NCI-H510A (cell line): ENCODE results near the gene TRIM2.
"Not testable (repeated sequence)": the region's sequence is repeated elsewhere in the genome, so short reads cannot be mapped to it uniquely, and the experiment has no call there.

Experiments
- DNase-seq: peaks from one replicate; lab custom pipeline; 2025; lab: John Stamatoyannopoulos, UW

TRIM2 gene

DNA sequence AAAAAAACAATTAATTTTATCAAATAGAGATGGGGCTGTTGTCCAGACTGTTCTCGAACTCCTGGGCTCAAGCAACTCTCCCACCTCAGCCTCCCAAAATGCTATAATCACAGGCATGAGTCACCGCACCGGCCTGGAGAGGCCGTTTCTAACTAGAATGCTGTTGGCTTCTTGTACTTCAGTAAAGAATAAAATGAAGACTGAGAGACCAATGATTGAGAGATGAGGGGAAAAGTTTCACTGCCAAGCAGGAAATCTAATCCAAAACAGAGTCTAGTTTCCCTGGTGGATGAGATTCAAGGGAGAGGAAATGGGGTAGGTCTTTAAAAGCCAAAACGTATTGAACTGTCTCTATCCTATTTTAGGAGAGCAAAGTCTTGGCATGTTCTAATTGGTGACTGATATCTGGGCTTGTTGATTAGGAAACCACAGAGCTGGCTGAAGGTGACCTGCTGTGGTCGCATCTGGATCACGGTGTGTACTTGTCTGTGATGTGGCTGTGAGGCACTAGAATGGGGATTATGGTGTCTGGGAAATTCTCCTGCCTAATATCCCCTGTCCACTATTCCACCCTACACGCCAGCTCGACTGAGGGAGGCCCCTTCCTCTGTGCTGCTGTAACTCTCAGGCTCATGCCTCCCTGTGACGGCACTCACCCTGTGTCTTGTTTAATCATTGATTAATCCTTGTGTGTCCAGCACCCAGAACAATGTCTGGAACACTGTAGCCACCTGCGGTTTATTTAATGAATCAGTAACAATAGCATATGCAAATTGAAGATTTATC lies 15.0 kb upstream of the TRIM2 start:
- no peak for DNase-seq

DNA sequence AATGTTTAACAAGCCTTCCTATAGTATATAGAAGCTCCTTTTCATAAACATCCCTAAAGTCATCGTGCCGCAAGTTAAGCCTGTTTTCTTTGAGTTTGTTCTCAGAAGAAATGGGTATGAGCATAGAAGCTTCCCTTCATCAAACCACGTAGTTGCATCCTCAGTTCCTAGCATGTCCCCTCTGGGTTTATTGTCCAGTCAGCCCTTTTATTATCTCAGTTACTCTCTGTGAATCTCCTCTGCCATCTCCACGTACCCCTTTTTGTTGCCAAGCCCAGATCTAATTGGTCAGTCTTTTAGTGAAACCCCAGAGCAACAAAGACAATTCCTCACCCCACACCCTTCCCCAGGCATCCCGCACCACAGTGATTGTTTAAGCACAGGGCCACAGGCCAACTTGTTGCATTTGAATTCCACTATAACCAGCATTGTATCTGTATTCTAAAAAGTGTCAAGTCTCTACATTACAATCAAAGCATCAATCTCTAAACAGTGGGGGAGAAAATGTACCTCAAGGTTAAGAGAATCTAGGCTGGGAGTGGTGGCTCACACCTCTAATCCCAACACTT lies 12.4 kb upstream of the TRIM2 start:
- DNase-seq, result no peak

DNA sequence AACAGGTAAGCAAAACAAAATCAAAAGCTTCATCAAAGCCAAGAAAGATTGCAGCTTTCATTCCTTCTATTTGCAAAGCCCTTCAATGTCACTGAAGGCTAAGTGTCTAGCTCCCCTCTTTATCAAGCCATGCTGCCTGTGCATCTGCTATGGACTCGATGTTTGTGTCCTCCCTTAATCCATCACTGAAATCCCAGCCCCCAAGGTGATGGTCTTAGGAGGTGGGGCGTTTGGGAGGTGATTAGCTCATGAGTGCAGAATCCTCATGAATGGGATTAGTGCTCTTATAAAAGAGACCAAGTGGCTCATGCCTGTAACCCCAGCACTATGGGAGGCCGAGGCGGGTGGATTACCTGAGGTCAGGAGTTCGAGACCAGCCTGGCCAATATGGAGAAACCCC lies 6.9 kb upstream of the TRIM2 start:
- no peak for DNase-seq

- no peak for DNase-seq
Measured at GRCh38 chr4:153198719-153199118, 5.5 kb upstream of the TRIM2 start.

GRCh38 chr4:153203746-153204145 lies 497 bp upstream of the TRIM2 start:
- DNase-seq, result not testable (repeated sequence)

DNA sequence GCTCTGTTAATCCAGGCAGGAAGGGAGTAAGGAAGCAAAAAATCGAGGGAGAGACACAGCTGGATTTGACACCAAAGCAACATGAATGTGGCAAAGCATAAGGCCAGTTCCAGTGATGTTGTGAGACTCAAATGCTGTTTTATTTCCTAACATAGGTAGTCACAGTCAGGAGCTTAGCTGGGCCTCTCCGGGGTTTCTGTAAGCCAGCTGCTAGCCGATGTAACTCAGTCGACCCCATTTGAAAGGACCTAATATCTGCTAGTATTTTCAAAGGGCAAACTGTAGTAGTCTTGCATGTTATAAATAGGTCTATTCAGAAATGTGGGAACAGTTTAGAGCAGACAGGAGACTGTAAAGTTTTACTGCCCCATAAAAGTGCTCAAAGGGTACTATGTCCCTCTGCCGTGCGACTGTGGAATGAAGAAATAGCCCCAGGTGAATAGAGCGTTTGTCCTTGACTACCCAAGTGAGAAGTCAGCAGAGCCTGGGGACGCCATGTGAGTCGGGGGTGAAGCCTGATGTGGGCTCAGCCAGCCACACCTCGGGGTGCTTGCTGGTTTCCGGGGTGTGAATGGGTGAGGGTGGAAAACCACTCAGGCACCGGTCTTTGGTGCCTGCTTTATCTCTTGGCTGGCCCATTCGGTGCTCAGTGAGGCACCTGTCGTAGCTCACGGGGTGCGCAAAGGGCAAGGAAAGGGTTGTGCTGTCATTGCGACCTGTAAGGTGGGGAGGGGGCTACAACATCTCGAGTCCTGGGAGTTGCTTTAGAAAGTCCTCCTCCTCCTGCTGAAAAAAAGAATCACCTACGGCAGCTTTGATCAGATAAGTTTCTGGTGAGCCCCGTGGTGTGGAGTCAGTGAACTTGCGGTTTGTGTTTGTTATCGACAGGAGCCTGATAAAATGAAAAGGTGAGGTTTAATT lies 745 bp downstream of the TRIM2 start:
- DNase-seq, result no peak

- DNase-seq, result no peak
Measured at GRCh38 chr4:153205757-153206156, 1.5 kb downstream of the TRIM2 start.

- DNase-seq, result no peak
Measured at GRCh38 chr4:153206534-153206933, 2.3 kb downstream of the TRIM2 start.

DNA sequence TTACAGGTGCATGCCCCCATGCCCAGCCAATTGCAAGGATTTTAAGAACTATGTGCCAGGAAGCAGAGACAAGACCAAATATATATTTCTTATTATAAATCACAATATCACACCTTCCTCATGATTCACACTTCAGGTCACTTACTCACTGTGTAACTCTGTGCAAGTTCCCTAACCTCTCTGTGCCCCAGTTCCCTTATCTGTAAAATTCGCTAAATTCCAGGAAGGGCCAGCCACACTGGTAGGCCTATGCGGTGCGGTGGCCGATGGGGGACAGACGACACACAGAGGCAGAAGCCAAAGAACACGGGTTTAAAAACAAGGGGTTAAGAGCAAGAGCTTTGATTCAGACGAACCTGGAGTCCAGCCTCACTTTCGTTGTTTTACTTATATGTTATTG lies 2.8 kb downstream of the TRIM2 start:
- no peak for DNase-seq

DNA sequence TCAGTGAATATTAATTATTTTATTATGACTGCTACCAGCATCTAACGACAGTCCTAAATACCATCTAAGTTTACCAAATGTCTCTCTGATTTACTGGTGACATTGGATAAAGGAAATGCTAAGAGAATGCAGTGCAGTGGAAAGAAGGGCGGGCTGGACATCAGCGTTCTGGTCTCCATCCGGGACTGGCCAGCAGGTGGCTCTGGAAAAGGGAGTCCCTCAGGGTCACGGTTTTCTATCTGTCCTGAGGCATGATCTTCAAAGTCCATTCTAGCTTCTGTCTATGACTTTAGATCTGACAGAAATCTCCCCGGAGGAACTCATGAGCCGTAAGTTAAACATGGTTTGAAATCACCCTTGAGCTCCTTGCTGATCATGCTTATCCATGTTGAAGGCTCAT lies 3.3 kb downstream of the TRIM2 start:
- no peak for DNase-seq

GRCh38 chr4:153209410-153209809 lies 5.2 kb downstream of the TRIM2 start:
- peak; percentile 39 for DNase-seq

- no peak for DNase-seq
Measured at GRCh38 chr4:153210727-153211126, 6.5 kb downstream of the TRIM2 start.

DNA sequence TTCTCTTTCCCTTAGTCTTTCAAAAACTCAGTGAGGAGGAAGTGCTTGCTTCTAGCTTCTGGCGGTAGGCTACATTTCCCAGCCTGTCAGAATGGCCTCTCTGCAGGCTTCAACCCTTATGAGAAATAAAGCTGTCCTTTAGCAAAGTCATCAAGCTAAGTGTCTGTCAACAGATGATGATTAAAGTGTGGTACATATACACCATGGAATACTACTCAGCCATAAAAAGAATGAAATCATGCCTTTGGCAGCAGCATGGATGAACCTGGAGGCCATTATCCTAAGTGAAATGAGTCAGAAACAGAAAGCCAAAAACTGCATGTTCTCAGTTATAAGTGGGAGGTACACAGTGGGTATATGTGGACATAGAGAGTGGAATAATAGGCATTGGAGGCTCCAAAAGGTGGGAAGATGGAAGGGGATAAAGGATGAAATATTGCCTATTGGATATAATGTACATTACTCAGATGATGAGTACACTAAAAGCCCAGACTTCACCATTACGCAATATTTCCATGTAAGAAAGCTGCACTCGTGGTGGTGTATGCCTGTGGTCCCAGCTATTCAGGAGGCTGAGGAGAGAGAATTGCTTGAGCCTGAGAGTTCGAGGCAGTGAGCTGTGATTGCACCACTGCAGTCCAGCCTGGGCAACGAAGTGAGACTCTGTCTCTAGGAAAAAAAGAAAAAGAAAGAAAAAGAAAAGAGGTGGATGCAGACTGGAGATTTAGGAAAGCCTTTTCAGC lies 7.9 kb downstream of the TRIM2 start:
- DNase-seq, result no peak

GRCh38 chr4:153212736-153213135 lies 8.5 kb downstream of the TRIM2 start:
- DNase-seq, result no peak

DNA sequence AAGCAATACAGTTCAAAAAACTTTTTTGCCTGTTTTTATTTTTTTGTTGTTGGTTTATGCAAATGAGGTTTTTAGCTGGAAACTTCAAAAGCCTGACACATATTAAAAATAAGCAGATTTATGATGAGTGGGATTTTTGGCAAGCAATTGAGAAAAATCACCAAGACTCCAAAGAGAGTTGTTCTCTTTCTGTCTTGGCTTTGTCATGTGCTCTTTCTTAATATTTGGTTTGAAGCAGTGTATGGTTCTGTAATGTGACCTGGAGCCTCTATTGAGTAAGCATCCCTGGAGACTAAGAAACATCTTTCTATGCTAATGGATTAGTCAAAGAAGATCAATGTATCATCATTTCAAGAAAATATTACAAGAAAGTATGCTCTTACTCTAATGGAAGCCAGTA lies 11.7 kb downstream of the TRIM2 start:
- DNase-seq, result no peak

DNA sequence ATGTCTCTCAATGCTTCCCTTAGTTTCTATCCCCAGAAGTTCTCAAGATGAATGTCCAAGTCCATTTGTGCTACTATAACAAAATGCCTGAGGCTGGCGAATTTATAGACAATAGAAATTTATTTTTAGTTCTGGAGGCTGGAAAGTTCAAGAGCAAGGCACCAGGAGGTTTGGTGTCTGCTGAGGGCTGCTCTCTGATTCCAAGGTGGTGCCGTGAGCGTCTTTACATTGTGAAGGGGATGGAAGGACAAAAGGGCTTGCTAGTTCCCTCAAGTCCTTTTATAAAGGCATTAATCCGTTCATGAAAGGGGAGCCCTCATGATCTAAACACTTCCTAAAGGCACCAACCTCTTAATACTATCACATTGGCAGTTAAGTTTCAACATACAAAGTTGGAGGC lies 12.3 kb downstream of the TRIM2 start:
- DNase-seq, result no peak

DNA sequence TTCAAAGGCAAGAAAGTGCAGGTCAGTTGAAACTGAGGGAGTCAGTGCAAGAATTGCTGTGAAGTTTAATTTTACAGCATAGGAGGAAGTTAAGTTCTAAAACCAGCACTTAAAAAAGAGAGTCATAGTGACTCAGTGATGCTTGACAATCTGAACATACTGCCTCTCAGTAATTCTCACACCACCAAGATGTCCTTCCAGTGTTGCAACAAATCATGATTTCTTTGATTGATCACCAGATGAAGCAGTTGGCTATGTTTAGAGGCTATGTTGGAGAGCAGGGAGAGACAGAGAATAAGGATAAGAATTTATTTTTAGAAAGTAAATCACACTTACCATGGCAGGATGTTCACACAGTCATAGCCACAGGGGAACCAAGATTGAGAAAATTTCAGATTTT lies 13.2 kb downstream of the TRIM2 start:
- no peak for DNase-seq

DNA sequence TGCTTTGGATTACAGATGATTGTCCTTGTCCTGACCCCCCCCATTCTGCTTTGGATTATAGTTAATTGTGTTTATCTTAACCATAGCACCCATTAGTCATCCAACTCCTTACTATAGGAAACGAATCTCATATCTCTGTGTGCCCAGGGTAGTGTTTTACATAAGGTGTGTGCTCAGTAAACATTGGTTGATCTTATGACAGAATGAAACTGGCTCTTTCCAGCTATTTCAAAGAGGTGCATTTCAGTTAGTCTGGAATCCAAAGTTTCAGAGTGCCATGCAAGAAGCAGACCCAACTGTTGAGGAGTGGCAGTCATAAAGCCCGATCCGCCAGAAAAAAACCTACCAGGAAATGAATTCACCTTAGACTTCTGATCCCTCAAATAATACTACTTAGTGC lies 14.7 kb downstream of the TRIM2 start:
- DNase-seq, result no peak

DNA sequence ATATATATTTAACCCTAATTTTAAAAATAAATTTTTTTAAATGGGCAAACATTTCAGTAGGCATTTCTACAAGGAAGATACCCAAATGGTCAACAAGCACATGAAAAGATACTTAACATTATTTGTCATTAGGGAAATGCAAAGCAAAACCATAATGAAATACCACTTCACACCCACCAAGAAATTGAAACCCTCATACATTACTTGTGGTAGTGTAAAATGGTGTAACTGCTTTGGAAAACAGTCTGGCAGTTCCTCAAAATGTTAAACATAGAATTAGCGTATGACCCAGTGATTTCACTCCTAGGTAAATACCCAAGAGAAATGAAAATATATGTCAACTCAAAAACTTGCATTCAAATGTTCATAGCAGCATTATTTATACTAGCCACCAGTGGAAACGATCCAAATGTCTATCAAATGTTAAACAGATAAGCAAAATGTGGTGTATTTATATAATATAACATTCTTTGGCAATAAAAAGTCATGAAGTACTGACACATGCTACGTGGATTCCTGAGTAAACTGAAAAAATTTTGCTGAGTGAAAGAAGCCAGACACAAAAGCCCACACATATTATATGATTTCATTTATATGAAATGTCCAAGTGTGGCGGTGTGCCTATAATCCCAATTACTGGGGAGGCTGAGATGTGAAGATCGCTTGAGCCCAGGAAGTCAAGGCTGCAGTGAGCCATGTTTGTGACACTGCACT lies 16.6 kb downstream of the TRIM2 start:
- DNase-seq, result no peak

GRCh38 chr4:153221783-153222706 lies 17.8 kb downstream of the TRIM2 start:
- DNase-seq, result no peak
